Fibroblast of villous mesenchyme (primary cell): ENCODE data around the gene SUCLG2. TPM values are rescaled to one million over a fixed set of nuclear protein-coding genes. Genes with fewer than 3 reads are reported as not detected.

Experiments
- DNase-seq: peaks from one replicate; pipeline ENCODE4 v3.0.0-alpha.2; 2010; ENCODE audit warnings: low read depth
- H3K4me3 ChIP-seq: 2 replicates; pipeline ENCODE4 v1.5.1; 2011; ENCODE audit warnings: low read depth, mild to moderate bottlenecking, low read length
- total RNA-seq: library from RNA; depleted of rRNA; stranded (reverse); fragments of >200 nt; gene quantifications from 2 replicates; pipeline ENCODE4 v1.2.3, GENCODE V29; 2012
- TF ChIP-seq, protein P1 (sequence below): IDR thresholded peaks from 2 replicates; pipeline ENCODE4 v1.5.1; 2012; ENCODE audit warnings: low read depth, mild to moderate bottlenecking, low read length; ENCODE audit not compliant: insufficient read depth

The SUCLG2 gene, protein sequence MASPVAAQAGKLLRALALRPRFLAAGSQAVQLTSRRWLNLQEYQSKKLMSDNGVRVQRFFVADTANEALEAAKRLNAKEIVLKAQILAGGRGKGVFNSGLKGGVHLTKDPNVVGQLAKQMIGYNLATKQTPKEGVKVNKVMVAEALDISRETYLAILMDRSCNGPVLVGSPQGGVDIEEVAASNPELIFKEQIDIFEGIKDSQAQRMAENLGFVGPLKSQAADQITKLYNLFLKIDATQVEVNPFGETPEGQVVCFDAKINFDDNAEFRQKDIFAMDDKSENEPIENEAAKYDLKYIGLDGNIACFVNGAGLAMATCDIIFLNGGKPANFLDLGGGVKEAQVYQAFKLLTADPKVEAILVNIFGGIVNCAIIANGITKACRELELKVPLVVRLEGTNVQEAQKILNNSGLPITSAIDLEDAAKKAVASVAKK
- 45.8 and 54.4 TPM in 2 replicates for total RNA-seq

DNA sequence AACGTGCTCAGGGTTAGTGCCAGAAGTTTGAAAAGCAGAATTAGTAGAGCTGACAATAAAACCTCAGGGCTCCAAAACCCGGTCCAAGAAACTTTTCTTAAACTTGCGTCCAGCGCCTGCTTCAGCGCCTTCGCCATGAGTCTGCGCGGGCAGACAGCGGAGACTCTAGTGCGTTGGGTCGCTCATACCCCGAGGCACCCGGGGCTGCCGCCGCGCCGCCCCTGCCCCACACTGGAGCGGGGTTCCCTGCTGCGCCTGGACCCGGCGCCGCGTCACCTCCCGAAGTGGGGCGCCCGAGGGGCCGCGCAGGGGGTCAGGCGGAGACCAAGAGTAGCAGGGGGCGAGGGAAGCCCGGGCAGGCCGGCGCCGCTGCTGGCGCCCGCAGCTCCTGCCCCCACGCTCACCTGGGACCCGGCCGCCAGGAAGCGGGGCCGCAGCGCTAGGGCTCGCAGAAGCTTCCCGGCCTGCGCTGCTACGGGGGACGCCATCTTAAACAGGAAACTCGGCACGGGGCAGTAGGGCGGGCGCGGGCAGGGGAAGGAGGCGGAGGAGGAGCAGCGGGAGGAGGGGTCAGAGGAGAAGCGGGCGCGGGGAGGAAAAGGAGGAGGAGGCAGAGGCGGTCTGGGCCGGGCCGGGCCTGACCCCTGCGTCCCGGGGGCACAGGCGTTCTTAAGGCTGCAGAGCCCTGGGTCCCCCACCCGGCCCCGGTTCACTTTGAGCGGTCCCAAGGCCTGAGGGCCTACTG, at the start of gene SUCLG2:
TSS of gene SUCLG2 (minus strand) at position 514 of the 745 bp plus-strand sequence. CDS start at position 488, 26 bp downstream.
- DNase-seq, result peak; percentile 90
- TF ChIP-seq, protein P1, sequence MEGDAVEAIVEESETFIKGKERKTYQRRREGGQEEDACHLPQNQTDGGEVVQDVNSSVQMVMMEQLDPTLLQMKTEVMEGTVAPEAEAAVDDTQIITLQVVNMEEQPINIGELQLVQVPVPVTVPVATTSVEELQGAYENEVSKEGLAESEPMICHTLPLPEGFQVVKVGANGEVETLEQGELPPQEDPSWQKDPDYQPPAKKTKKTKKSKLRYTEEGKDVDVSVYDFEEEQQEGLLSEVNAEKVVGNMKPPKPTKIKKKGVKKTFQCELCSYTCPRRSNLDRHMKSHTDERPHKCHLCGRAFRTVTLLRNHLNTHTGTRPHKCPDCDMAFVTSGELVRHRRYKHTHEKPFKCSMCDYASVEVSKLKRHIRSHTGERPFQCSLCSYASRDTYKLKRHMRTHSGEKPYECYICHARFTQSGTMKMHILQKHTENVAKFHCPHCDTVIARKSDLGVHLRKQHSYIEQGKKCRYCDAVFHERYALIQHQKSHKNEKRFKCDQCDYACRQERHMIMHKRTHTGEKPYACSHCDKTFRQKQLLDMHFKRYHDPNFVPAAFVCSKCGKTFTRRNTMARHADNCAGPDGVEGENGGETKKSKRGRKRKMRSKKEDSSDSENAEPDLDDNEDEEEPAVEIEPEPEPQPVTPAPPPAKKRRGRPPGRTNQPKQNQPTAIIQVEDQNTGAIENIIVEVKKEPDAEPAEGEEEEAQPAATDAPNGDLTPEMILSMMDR, result no peak
- H3K4me3 ChIP-seq, result peak within 1 kb of the TSS; percentile 76

- TF ChIP-seq, protein P1, result no peak
- no peak overlapping the region for H3K4me3 ChIP-seq
- DNase-seq, result no peak
These were observed 46.2 kb upstream of the SUCLG2 start for GRCh38 chr3:67700596-67700995.

DNA sequence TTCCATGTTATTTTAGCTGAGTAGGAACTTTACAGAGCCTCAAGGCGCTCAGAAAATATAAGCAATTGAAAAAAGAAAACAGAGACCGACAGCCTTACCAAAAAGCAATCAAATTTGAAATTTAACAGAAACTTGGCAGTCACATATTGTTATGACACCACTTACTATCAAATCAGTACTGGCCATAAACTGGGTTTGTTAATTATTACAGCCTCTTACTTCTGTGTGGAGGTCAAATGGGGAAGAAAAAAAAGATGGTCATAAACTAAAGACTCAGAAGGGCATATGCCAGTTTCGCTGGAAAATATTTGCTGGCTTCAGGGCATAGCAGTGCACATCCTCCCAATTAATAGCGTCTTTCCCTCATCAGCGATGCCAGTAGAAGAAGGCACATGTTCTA, 45.5 kb upstream of the SUCLG2 start:
- TF ChIP-seq, protein P1, result no peak
- peak; percentile 47 for DNase-seq
- no peak overlapping the region for H3K4me3 ChIP-seq

DNA sequence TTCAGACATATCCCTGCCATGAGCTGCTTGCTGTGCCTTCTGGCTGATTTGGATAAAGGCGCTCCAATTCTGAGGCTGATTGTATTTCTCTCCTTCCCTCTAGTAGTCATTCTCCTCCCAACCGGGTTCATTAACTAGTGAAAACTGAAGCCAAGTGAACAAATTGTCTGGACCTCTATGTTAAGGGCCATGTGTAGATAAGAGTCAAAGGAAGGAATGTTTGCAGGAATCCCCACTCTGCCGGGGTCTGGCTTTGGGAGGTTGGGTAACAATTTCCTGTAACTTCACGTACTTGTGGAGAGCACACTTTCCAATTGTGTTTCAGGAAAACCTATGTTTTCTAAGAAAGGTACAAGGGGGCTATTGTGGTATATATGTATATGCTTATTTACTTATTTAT, 38.2 kb upstream of the SUCLG2 start:
- H3K4me3 ChIP-seq, result no peak overlapping the region
- DNase-seq, result peak; percentile 86
- TF ChIP-seq, protein P1, result no peak

- DNase-seq, result no peak
- TF ChIP-seq, protein P1, result no peak
- no peak overlapping the region for H3K4me3 ChIP-seq
These were observed 37.5 kb upstream of the SUCLG2 start for GRCh38 chr3:67691926-67692325.

DNA sequence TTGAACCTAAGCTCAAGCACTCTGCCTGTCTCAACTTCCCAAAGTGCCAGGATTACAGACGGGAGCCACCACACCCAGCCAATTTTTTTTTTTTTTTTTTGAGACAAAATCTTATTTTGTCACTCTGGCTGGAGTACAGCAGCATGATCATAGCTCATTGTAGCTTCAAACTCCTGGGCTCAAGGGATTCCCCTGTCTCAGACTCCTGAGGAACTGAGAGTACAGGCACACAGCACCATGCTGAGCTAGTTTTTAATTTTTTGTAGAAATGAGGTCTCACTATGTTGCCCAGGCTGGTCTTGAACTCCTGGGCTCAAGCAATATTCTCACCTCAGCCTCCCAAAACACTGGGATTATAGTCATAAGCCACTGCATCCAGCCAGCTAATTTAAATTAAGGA, 36.8 kb upstream of the SUCLG2 start:
- TF ChIP-seq, protein P1, result no peak
- H3K4me3 ChIP-seq, result no peak overlapping the region
- no peak for DNase-seq
